ENCODE data around the gene SLC37A4.
"Not testable (repeated sequence)": the region's sequence is repeated elsewhere in the genome, so short reads cannot be mapped to it uniquely, and the experiment has no call there.

The SLC37A4 gene

GRCh38 chr11:119016216-119017009 lies 14.3 kb downstream of the SLC37A4 start:
- DNase-seq = no peak

- DNase-seq = no peak
Measured at GRCh38 chr11:119015054-119015611, 15.5 kb downstream of the SLC37A4 start.

- no peak for DNase-seq
Measured at GRCh38 chr11:119014209-119014924, 16.3 kb downstream of the SLC37A4 start.

- DNase-seq = no peak
Measured at GRCh38 chr11:119012629-119013170, 18.0 kb downstream of the SLC37A4 start.

GRCh38 chr11:119011476-119012053 lies 19.1 kb downstream of the SLC37A4 start:
- no peak for DNase-seq

- DNase-seq = no peak
Measured at GRCh38 chr11:119006656-119007055, 24.0 kb downstream of the SLC37A4 start.

- no peak for DNase-seq
Measured at GRCh38 chr11:119000906-119001305, 29.8 kb downstream of the SLC37A4 start.

- DNase-seq = no peak
Measured at GRCh38 chr11:118998822-118999221, 31.9 kb downstream of the SLC37A4 start.

GRCh38 chr11:118998388-118998717 lies 32.3 kb downstream of the SLC37A4 start:
- no peak for DNase-seq

- peak; percentile 96 for DNase-seq
Measured at GRCh38 chr11:118997627-118998387, 32.9 kb downstream of the SLC37A4 start, which contains the start of gene CENATAC. CENATAC (plus strand) TSS chr11:118998138; CDS start chr11:118998198, 60 bp downstream.

GRCh38 chr11:118996926-118997626 lies 33.6 kb downstream of the SLC37A4 start:
- DNase-seq = peak; percentile 44

GRCh38 chr11:118991486-118992038 lies 39.1 kb downstream of the SLC37A4 start:
- not testable (repeated sequence) for DNase-seq

GRCh38 chr11:118988280-118988679 lies 42.4 kb downstream of the SLC37A4 start:
- no peak for DNase-seq

- no peak for DNase-seq
Measured at GRCh38 chr11:118984825-118985224, 45.9 kb downstream of the SLC37A4 start.

- DNase-seq = not testable (repeated sequence)
Measured at GRCh38 chr11:118984337-118984736, 46.3 kb downstream of the SLC37A4 start.

GRCh38 chr11:118980191-118980881 lies 50.3 kb downstream of the SLC37A4 start:
- no peak for DNase-seq

- no peak for DNase-seq
Measured at GRCh38 chr11:118979434-118979833, 51.2 kb downstream of the SLC37A4 start.

GRCh38 chr11:118975771-118976709 lies 54.6 kb downstream of the SLC37A4 start:
- DNase-seq = no peak
